OCI-LY1 (cell line): ENCODE results near the gene ZBED2.

Source experiments
- H2AFZ ChIP-seq: fragments of 200-600 bp; sonication (generic), shearing (Covaris generic); 2 replicates; pipeline ENCODE4 v1.6.0; 2014; ENCODE audit warnings: antibody characterized with exemption, mild to moderate bottlenecking, low read length
- H3F3A ChIP-seq: fragments of 200-600 bp; sonication (generic), shearing (Covaris generic); 2 replicates; pipeline ENCODE4 v1.6.0; 2014; ENCODE audit warnings: mild to moderate bottlenecking, antibody characterized with exemption, low read length, moderate library complexity; ENCODE audit not compliant: insufficient read depth
- H3K27ac ChIP-seq: fragments of 200-600 bp; sonication (generic); 2 replicates; pipeline ENCODE4 v1.5.1; 2014; ENCODE audit warnings: low read length, mixed run types, mild to moderate bottlenecking, low read depth; ENCODE audit not compliant: poor library complexity, severe bottlenecking
- H3K27me3 ChIP-seq: fragments of 200-600 bp; sonication (generic); 2 replicates; pipeline ENCODE4 v1.6.0; 2014; ENCODE audit warnings: antibody characterized with exemption, mild to moderate bottlenecking, low read length, moderate library complexity; ENCODE audit not compliant: insufficient read depth
- H3K36me3 ChIP-seq: fragments of 200-600 bp; sonication (generic); 2 replicates; pipeline ENCODE4 v1.6.1; 2014; ENCODE audit warnings: mild to moderate bottlenecking, antibody characterized with exemption, low read length, moderate library complexity, mixed read lengths; ENCODE audit not compliant: insufficient read depth
- H3K4me1 ChIP-seq: fragments of 200-600 bp; sonication (generic); 2 replicates; pipeline ENCODE4 v1.5.1; 2014; ENCODE audit warnings: mild to moderate bottlenecking, low read length, moderate library complexity; ENCODE audit not compliant: insufficient read depth, severe bottlenecking
- H3K4me2 ChIP-seq: fragments of 200-600 bp; sonication (generic), shearing (Covaris generic); 2 replicates; pipeline ENCODE4 v1.6.1; 2014; ENCODE audit warnings: low read length
- H3K4me3 ChIP-seq: fragments of 200-600 bp; sonication (generic); 2 replicates; pipeline ENCODE4 v1.5.1; 2014; ENCODE audit warnings: low read length, low read depth, mild to moderate bottlenecking, mixed read lengths; ENCODE audit not compliant: poor library complexity, severe bottlenecking
- H3K79me2 ChIP-seq: fragments of 200-600 bp; shearing (Covaris generic); 2 replicates; pipeline ENCODE4 v1.6.1; 2016; ENCODE audit warnings: mixed run types, low read length, mixed read lengths; ENCODE audit not compliant: insufficient read depth
- H3K9ac ChIP-seq: fragments of 200-600 bp; sonication (generic), shearing (Covaris generic); 2 replicates; pipeline ENCODE4 v1.6.1; 2014; ENCODE audit warnings: mild to moderate bottlenecking, low read length, mixed read lengths
- H3K9me2 ChIP-seq: fragments of 200-600 bp; sonication (generic), shearing (Covaris generic); 2 replicates; pipeline ENCODE4 v1.6.1; 2014; ENCODE audit warnings: low read depth, mild to moderate bottlenecking, low read length, mixed read lengths
- H3K9me3 ChIP-seq: fragments of 200-600 bp; shearing (Covaris generic); 2 replicates; pipeline ENCODE4 v1.6.1; 2014; ENCODE audit warnings: low read length, mixed read lengths
- H4K20me1 ChIP-seq: fragments of 200-600 bp; sonication (generic), shearing (Covaris generic); 2 replicates; pipeline ENCODE4 v1.6.0; 2016; ENCODE audit warnings: mild to moderate bottlenecking, low read length; ENCODE audit not compliant: insufficient read depth
- CTCF ChIP-seq: fragments of 200-600 bp; sonication (generic), shearing (Covaris generic); IDR thresholded peaks from 2 replicates; pipeline ENCODE4 v1.5.1; 2017; ENCODE audit warnings: mild to moderate bottlenecking, antibody characterized with exemption, low read length, moderate library complexity, mixed read lengths
- EZH2 ChIP-seq: fragments of 200-600 bp; sonication (generic), shearing (Covaris generic); IDR thresholded peaks from 2 replicates; pipeline ENCODE4 v1.8.0; 2017; ENCODE audit warnings: borderline replicate concordance, mixed run types, mild to moderate bottlenecking, antibody characterized with exemption, low read length, moderate library complexity, mixed read lengths

ZBED2 gene

GRCh38 chr3:111592936-111593335, 2.2 kb downstream of the ZBED2 start:
- TF ChIP-seq CTCF, result no peak
- TF ChIP-seq EZH2, result no peak
- H3K36me3 ChIP-seq, result no peaks in the 10 kb centered on the region
- H2AFZ ChIP-seq, result no peak overlapping the region
- no peaks in the 10 kb centered on the region for H4K20me1 ChIP-seq
- H3K27ac ChIP-seq, result peak overlapping the region; percentile 51
- no peaks in the 10 kb centered on the region for H3K27me3 ChIP-seq
- H3K9ac ChIP-seq, result no peak overlapping the region
- no peaks in the 10 kb centered on the region for H3K9me2 ChIP-seq
- no peak overlapping the region for H3K4me3 ChIP-seq
- H3F3A ChIP-seq, result no peaks in the 10 kb centered on the region
- H3K4me1 ChIP-seq, result peaks cover 48% of the 10 kb centered on the region
- no peaks in the 10 kb centered on the region for H3K9me3 ChIP-seq
- no peak overlapping the region for H3K4me2 ChIP-seq
- no peaks in the 10 kb centered on the region for H3K79me2 ChIP-seq

- Histone ChIP-seq H3K27me3 (no peaks in the 10 kb centered on the region), H3K4me2 (no peak overlapping the region), H2AFZ (no peak overlapping the region), H3F3A (no peaks in the 10 kb centered on the region), H3K36me3 (no peaks in the 10 kb centered on the region), H4K20me1 (no peaks in the 10 kb centered on the region), H3K4me3 (no peak overlapping the region), H3K27ac (no peak overlapping the region), H3K9me3 (no peaks in the 10 kb centered on the region), H3K9me2 (no peaks in the 10 kb centered on the region), H3K4me1 (peaks cover 48% of the 10 kb centered on the region), H3K9ac (no peak overlapping the region), H3K79me2 (no peaks in the 10 kb centered on the region)
- TF ChIP-seq EZH2 (no peak), CTCF (no peak)
Measured at GRCh38 chr3:111592143-111592542, 3.0 kb downstream of the ZBED2 start.

- Histone ChIP-seq H4K20me1 (no peaks in the 10 kb centered on the region), H3K36me3 (no peaks in the 10 kb centered on the region), H3K9me3 (no peaks in the 10 kb centered on the region), H3K4me2 (no peak overlapping the region), H3K4me1 (peaks cover 48% of the 10 kb centered on the region), H3K9ac (no peak overlapping the region), H3K9me2 (no peaks in the 10 kb centered on the region), H3K79me2 (no peaks in the 10 kb centered on the region), H3K27ac (no peak overlapping the region), H3K4me3 (no peak overlapping the region), H2AFZ (no peak overlapping the region), H3K27me3 (no peaks in the 10 kb centered on the region), H3F3A (no peaks in the 10 kb centered on the region)
- TF ChIP-seq EZH2 (no peak), CTCF (no peak)
Measured at GRCh38 chr3:111591555-111591954, 3.6 kb downstream of the ZBED2 start.
